Stimulated activated memory B cell treated with anti-CD40 and anti-IgM and Interleukin-4, amounts not matched to agents 10 μg/mL and 1 μg/mL and 100 μg/mL, for 72 hours (primary cell): ENCODE data around the gene CAPS.

Experiments
- ATAC-seq: fragments of 150-1000 bp; cut with Tn5 transposase; 2 replicates; pipeline ENCODE4 v1.10.0; 2021
- H3K27ac Mint-ChIP-seq: one replicate; pipeline ENCODE4 v1.8.0; 2022; ENCODE audit warnings: mild to moderate bottlenecking, mixed read lengths
- H3K27me3 Mint-ChIP-seq: one replicate; pipeline ENCODE4 v1.8.0; 2022; ENCODE audit warnings: mixed read lengths
- H3K36me3 Mint-ChIP-seq: one replicate; pipeline ENCODE4 v1.8.0; 2022; ENCODE audit warnings: mixed read lengths
- H3K4me1 Mint-ChIP-seq: one replicate; pipeline ENCODE4 v1.8.0; 2022; ENCODE audit warnings: mixed read lengths
- H3K4me3 Mint-ChIP-seq: one replicate; pipeline ENCODE4 v1.8.0; 2022; ENCODE audit warnings: mild to moderate bottlenecking, moderate library complexity, mixed read lengths
- H3K9me3 Mint-ChIP-seq: one replicate; pipeline ENCODE4 v1.8.0; 2022; ENCODE audit warnings: mixed read lengths

Gene CAPS

DNA sequence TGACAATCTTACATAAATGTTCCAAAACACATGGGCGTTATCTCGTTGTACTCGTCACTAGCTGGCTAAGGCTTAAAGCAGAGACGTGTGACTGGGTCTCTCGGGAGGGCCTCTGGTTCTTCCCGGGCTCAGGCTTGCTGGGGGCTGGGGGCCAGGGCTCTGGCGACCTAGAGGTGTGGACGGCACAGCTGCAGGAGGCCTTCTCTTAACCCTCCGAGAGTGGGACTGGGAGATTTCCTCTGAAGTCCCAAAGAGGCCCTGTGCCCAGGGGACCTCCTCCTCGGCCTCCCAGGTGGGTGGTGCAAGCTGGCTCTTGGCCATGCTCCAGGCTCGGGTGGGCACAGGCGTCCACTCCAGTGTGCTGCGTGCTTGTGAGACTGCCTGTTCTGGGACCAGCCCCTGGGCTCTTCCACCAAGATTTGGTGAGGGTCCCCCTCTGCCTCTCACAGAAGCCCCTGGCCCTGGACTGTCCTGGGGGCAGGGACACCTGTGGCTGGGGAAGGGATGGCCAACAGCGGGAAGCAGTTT, 2.2 kb downstream of the CAPS start:
- Mint-ChIP-seq H3K4me3 (no peak overlapping the region), H3K27ac (no peak overlapping the region), H3K9me3 (no peaks in the 10 kb centered on the region), H3K4me1 (no peaks in the 10 kb centered on the region), H3K27me3 (no peaks in the 10 kb centered on the region), H3K36me3 (peaks cover 40% of the 10 kb centered on the region)
- ATAC-seq = no peak

DNA sequence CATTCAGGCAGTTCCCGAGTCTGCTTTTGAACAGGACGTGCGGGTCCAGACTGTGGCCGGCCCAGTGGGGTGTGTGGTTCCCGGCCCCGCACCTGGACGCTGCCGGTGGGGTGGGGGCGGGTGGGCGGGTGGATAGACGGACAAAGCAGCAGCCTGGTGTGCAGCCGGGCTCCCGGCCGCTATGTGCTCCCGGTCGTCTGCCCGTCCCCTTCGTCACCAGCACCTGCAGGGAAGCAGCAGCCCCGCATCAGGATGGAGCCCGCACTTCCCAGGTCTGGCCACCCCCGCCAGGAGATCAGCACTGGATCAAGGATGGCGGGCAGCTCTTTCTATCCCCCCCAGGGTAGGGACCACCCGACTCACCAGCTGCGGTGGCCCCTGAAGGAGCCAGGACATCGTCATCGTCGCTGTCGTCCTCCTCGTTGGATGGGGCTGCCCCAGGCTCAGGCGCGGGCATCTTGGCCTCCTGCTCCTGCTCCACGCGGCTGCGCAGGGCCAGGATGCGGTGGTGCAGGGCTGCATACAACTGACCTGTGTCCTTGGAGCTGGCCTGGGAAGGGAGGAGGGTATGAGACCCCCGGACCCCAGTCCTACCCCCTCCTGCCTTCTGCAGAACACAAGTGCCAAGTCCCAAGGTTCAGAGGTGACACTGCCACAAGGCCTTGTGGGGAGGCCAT, 3.5 kb downstream of the CAPS start:
- no peak overlapping the region for H3K4me3 Mint-ChIP-seq

DNA sequence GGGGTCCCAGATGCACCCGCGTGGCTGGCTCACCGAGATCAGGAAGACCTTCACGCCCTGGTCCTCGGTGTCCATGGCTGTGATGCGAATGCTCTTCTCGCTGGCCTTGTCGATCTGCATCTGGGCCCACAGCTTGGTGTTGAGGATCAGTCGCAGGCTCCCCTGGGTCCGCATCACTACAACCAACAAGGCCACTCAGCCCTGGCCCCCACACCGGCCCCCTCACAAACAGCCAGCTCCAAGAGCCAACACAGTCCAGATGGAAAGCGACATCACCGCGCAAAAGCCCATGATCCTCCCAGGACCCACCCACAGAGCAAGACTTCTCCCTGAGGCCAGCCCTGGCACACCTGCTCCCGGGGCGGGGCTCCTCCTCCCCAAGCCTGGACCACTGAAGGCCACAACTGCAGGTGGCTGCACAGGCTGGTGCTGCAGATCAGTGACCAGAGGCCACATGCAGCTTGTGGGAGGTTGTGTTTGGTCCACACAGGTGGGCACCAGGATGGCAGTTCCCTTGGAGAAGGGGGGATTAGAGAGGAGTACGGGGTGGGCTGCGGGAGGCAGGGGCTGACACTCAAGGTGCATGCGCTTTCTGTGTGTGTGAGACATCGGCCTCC, 4.5 kb downstream of the CAPS start:
- no peak overlapping the region for H3K27ac Mint-ChIP-seq
- ATAC-seq = no peak
- no peak overlapping the region for H3K4me3 Mint-ChIP-seq
- H3K27me3 Mint-ChIP-seq = no peaks in the 10 kb centered on the region
- H3K36me3 Mint-ChIP-seq = peaks cover 58% of the 10 kb centered on the region
- no peaks in the 10 kb centered on the region for H3K9me3 Mint-ChIP-seq
- H3K4me1 Mint-ChIP-seq = no peaks in the 10 kb centered on the region

More for the DNA sequence above, 3.5 kb downstream of the CAPS start:
- H3K9me3 Mint-ChIP-seq = no peaks in the 10 kb centered on the region
- no peak overlapping the region for H3K27ac Mint-ChIP-seq
- ATAC-seq = no peak
- H3K4me1 Mint-ChIP-seq = no peaks in the 10 kb centered on the region
- H3K36me3 Mint-ChIP-seq = peaks cover 49% of the 10 kb centered on the region
- H3K27me3 Mint-ChIP-seq = no peaks in the 10 kb centered on the region

DNA sequence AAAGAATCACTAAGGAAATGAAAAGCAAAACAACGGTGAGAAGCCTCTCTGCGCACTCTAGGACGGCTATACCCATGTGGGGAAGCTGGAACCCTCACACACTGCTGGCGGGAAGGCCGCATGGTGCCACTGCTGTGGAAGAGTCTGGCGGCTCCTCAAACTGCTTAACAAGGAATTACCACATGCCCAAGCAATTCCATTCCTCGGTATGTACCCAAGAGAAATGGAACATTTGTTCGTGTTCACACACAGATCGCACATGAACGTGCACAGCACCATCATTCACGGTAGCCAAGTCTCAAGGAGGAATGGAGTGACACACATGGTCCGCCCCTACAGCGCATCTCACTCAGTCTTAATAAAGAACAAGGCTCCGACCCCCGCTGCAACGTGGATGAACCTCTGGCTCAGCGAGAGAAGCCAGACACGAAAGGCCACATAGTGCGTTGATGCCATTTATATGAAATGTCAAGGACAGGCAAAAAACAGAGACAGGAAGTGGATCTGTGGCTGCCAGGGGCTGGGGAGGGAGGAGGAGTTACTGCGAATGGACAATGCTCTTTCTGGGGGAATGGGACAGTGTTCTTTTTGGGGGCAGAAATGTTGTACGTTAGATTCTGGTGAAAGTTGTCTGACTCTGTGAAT, 7.6 kb downstream of the CAPS start:
- ATAC-seq = no peak
- Mint-ChIP-seq H3K36me3 (peaks cover 64% of the 10 kb centered on the region), H3K4me1 (no peaks in the 10 kb centered on the region)

DNA sequence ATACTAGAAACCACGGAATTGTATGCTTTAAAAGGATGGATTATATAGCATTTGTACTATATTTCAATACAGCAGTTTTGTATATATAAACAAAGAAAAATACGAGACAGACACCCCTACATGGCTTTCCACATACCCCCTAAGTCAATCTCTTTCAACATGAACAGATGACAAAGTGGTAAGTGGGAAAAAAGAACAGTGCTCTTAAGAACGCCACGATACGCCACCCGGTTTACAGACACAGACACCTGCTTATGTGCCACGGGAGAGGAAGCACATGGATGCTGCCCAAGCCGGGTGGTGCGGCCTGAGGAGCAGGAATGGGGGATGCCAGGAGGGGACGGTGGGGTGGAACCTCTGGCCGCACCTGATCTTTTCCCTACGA, 8.1 kb downstream of the CAPS start:
- H3K4me1 Mint-ChIP-seq = peaks cover 4% of the 10 kb centered on the region
- H3K36me3 Mint-ChIP-seq = peaks cover 64% of the 10 kb centered on the region
- no peak overlapping the region for H3K27ac Mint-ChIP-seq
- no peaks in the 10 kb centered on the region for H3K9me3 Mint-ChIP-seq
- no peaks in the 10 kb centered on the region for H3K27me3 Mint-ChIP-seq
- H3K4me3 Mint-ChIP-seq = no peak overlapping the region
- ATAC-seq = no peak

More for the DNA sequence above, 7.6 kb downstream of the CAPS start:
- Mint-ChIP-seq H3K9me3 (no peaks in the 10 kb centered on the region), H3K27me3 (no peaks in the 10 kb centered on the region), H3K4me3 (no peak overlapping the region), H3K27ac (no peak overlapping the region)

DNA sequence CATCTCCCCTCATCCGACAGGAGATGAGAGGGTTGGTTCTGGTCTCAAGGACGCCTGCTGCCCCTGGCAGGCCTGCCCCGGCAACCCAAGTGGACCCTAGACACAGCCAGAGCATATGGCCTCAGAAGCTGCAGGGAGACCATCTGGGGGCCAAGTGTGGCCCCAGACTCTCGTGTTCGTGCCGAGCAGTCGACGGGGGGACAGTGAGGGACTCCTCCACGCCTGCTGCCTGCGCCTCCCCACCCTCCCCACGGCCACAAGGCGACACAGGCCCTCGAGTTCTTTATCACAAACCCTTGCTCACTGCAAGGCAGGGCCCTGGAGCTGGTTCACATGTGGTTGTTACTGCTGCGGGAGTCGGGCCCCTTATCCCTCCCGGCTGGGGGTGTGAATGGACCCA, 9.3 kb downstream of the CAPS start:
- Mint-ChIP-seq H3K4me3 (no peak overlapping the region), H3K36me3 (peaks cover 73% of the 10 kb centered on the region), H3K4me1 (peaks cover 16% of the 10 kb centered on the region), H3K27ac (no peak overlapping the region), H3K9me3 (no peaks in the 10 kb centered on the region), H3K27me3 (no peaks in the 10 kb centered on the region)
- no peak for ATAC-seq

DNA sequence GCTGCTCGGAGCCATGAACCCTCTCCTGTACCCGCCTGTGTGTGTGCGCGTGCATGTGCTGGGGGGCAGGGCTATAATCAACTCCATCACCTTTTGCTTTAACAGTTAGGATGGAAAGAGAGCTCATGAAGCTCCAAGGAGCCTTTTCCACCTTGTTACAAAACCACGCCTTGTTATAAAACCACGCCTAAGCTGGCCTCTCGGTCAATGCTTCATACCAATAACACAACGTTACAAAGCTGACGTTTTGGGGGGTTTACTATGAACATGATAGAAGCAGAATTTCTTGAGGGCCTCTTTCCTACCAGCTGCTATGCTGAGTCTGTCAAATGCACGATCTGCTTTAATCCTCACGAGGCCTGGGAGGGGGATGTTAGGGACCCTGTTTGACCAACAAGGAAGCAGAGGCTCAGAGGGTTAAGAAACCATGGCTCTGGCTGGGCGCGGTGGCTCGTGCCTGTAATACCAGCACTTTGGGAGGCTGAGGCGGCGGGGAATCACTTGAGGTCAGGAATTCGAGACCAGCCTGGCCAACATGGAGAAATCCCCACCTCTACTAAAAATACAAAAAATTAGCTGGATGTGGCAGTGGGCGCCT, 11.9 kb downstream of the CAPS start:
- Mint-ChIP-seq H3K9me3 (no peaks in the 10 kb centered on the region), H3K4me1 (peaks cover 22% of the 10 kb centered on the region), H3K4me3 (no peak overlapping the region), H3K36me3 (peaks cover 67% of the 10 kb centered on the region), H3K27me3 (no peaks in the 10 kb centered on the region), H3K27ac (no peak overlapping the region)
- no peak for ATAC-seq

DNA sequence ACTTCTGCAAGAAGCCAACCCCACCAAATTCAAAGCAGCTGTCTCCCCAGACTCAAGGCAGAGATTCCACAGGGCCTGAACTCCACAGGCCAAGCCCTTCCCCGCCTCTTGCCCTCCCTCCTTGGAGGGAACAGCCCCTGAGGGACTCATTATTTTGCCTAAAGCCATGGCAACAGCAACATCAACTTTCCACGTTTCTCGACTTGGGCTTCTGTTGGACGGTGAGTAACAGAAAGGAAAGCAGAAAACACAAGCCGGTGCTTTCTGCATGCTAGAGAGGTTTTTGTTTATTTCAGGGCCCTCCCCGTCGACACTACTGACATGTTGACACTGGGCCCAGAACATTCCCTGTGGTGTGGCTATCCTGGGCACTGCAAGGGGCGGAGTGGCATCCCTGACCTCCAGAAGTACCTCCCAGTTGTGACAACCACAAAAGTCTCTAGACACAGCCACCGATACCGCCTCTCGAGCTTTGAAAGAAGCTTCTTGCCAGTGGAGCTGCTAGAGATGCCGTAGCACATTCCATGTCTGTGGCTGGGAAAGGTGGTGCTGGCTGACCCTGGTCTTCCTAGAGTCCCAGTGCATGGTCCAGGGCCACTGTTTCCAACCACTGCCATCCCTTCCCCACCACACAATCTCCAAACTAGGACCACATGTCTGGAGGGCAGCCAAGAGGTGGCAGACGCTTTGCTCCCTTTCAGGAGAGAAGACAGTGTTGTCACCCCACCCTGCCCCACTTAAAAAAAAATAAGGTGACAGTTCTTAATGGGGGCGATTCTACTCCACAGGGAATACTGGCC, 12.8 kb downstream of the CAPS start:
- no peaks in the 10 kb centered on the region for H3K27me3 Mint-ChIP-seq
- H3K4me1 Mint-ChIP-seq = peaks cover 22% of the 10 kb centered on the region
- ATAC-seq = no peak
- no peaks in the 10 kb centered on the region for H3K9me3 Mint-ChIP-seq
- peak overlapping the region; percentile 36 for H3K27ac Mint-ChIP-seq
- H3K4me3 Mint-ChIP-seq = no peak overlapping the region
- peaks cover 72% of the 10 kb centered on the region for H3K36me3 Mint-ChIP-seq

DNA sequence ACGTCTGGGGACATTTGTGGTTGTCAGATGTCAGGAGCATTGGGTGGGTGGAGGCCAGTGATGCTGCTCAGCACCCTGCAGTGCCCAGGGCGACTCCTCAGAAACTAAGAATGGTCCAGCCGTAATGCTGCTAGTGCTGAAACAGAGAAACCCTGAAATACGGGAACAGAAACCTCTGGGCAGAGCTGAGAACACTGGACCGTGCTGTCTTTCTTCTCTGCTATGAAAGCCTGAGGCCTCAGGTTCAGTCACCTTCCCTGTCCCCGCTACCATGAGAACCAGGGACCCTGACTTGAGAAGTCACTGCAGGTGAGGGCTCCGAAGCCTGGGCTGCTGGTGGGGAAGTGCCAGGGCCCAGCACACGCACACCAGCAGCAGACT, 13.4 kb downstream of the CAPS start:
- ATAC-seq = peak; percentile 97

DNA sequence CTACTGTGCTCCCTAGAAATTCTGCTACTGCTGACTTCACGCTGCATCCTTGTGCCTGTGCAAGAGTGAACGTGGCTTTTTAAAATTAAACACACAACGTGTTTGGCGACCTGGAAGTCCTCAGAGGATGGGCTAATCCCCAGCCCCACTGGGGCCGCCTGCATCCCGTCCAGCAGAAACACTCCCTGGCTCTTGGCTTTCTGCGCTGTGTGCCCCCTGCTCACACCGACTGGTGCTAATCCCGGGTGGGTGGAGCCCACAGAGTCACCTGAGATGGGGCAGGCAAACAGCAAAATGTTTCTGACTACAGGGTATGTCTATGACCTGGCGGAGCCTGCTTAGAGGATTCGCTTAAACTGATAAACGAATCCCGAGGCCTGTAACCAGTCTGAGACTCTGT, 15.1 kb downstream of the CAPS start:
- Mint-ChIP-seq H3K4me1 (peaks cover 22% of the 10 kb centered on the region), H3K9me3 (no peaks in the 10 kb centered on the region), H3K4me3 (no peak overlapping the region), H3K36me3 (peaks cover 65% of the 10 kb centered on the region), H3K27me3 (no peaks in the 10 kb centered on the region), H3K27ac (no peak overlapping the region)
- ATAC-seq = no peak

More for the DNA sequence above, 13.4 kb downstream of the CAPS start:
- H3K27me3 Mint-ChIP-seq = no peaks in the 10 kb centered on the region
- peaks cover 72% of the 10 kb centered on the region for H3K36me3 Mint-ChIP-seq
- no peak overlapping the region for H3K4me3 Mint-ChIP-seq
- H3K4me1 Mint-ChIP-seq = peaks cover 22% of the 10 kb centered on the region
- peak overlapping the region; percentile 36 for H3K27ac Mint-ChIP-seq
- H3K9me3 Mint-ChIP-seq = no peaks in the 10 kb centered on the region

DNA sequence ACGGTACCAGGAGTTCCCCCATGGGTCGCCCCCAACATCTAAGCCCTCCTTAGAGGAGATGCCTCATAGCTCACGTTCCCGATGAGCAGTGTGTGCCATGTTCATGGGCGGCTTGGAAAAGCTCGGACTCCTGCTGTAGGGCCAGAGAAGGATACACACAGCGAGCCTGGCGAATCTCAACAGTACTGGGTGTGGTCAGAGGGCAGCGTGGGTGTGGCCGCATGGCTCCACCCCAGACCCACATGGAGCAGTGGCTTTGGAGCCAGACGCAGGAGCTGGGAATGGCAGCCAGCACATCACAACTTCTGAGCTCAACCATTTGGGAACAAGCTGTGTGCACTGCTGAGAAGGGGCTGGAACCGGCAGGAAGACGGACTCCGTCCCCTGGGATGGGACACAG, 15.6 kb downstream of the CAPS start:
- Mint-ChIP-seq H3K9me3 (no peaks in the 10 kb centered on the region), H3K27me3 (no peaks in the 10 kb centered on the region), H3K4me1 (peaks cover 22% of the 10 kb centered on the region), H3K27ac (no peak overlapping the region), H3K36me3 (peaks cover 64% of the 10 kb centered on the region), H3K4me3 (no peak overlapping the region)
- ATAC-seq = no peak

DNA sequence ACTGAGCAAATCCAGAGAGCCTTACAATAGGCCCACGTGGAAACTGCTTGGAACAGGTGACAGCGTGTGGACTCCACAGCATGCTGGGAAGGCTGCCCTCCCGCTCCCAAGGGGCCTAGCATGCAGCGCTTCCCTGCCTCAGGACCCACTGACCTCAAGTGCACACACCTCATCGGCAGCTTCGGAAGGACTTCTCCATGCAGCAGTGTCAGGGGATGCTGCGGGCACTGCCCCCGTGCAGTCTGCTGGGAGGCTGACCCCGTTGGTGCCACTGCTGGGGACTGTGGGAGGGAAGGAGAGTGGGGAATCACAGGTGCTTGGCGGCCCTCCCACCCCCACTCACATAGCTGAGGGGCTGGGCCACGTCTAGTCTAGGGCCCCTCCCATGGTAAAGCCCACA, 17.2 kb downstream of the CAPS start:
- Mint-ChIP-seq H3K9me3 (no peaks in the 10 kb centered on the region), H3K27ac (no peak overlapping the region), H3K36me3 (peaks cover 63% of the 10 kb centered on the region), H3K4me3 (no peak overlapping the region), H3K4me1 (peaks cover 22% of the 10 kb centered on the region), H3K27me3 (no peaks in the 10 kb centered on the region)
- ATAC-seq = no peak

DNA sequence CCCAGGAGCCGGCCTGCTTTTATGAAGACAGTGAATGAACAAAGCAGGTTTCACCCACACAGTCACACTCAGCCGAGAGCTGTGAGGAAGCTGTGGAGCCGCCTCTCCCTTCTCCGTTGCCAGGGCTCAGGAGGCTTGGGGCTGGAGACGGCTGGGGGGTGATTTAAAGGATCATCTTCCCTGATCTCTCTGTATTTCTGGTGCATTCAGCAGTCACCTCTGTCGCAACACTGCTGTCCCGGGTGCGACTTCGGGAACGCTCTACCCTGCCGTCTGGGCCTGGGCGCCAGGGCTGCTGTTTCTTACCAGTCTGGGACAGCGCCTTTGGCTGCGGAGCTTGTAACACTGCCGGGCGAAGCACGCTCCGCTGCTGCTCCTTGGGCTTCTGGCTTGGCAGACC, 18.1 kb downstream of the CAPS start:
- no peaks in the 10 kb centered on the region for H3K9me3 Mint-ChIP-seq
- ATAC-seq = no peak
- H3K27me3 Mint-ChIP-seq = no peaks in the 10 kb centered on the region
- no peak overlapping the region for H3K4me3 Mint-ChIP-seq
- peaks cover 64% of the 10 kb centered on the region for H3K36me3 Mint-ChIP-seq
- peaks cover 19% of the 10 kb centered on the region for H3K4me1 Mint-ChIP-seq
- no peak overlapping the region for H3K27ac Mint-ChIP-seq

DNA sequence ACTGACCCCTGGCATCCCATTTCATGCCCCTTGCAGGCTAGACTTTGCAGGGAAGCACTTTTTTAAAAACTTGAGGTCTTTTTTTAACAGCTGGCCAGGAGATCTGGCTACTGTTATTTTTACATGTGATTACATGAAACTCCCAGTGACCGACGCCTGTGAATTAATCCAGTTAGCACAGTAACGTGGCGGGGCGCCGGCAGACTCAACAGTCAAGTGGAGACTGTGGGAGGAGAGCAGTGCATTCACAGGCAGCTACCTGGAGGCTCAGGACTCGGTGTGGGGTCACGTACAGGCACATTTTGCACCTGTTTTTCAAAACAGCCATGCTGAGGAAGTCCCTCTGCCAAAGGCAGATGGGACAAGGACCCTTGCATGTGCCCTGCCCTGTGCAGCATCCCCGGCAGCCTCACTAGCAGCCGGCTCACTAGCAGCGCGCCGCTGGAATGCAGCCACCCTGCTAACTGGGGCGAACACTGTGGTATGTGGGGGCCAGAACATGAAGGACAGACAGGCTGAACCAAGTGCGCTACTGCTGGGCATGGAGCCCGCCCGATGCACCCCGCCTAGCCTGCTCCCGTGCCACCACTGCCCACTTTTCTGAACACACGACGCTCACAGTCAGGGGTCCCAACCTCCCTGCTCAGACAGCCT, 18.7 kb downstream of the CAPS start:
- no peaks in the 10 kb centered on the region for H3K9me3 Mint-ChIP-seq
- H3K4me3 Mint-ChIP-seq = no peak overlapping the region
- no peak for ATAC-seq
- H3K27ac Mint-ChIP-seq = no peak overlapping the region
- H3K4me1 Mint-ChIP-seq = peaks cover 13% of the 10 kb centered on the region
- no peaks in the 10 kb centered on the region for H3K27me3 Mint-ChIP-seq
- H3K36me3 Mint-ChIP-seq = peaks cover 66% of the 10 kb centered on the region
